ENCODE results near the gene SORT1. TPM values are rescaled to one million over a fixed set of nuclear protein-coding genes. Genes with fewer than 3 reads are reported as not detected.

SORT1 gene
- total RNA-seq, 1 experiment from 2014 or later, result 9.2 TPM

GRCh38 chr1:109267743-109268300 lies 129.9 kb downstream of the SORT1 start:
- ChIA-PET POLR2A (ENCODE audit: unreplicated experiment) (no interaction called here), CTCF (no interaction called here)
- Histone ChIP-seq H2AFZ (ENCODE audit: low read length) (no peak overlapping the region), H3K27ac (ENCODE audit: low read length) (no peak overlapping the region; the same call in 1 of the 2 replicates), H3F3A (ENCODE audit: low read length, unreplicated experiment) (no peaks in the 10 kb centered on the region), H3K9me2 (replicated peaks; ENCODE audit: low read length) (no peaks in the 10 kb centered on the region), H3K4me2 (ENCODE audit: low read length) (no peak overlapping the region), H3K9ac (ENCODE audit: low read length) (no peak overlapping the region), H3K79me2 (ENCODE audit: low read length) (no peaks in the 10 kb centered on the region), H3K36me3 (ENCODE audit: low read depth, low read length) (no peaks in the 10 kb centered on the region), H3K27me3 (ENCODE audit: low read length) (no peaks in the 10 kb centered on the region), H3K9me3 (ENCODE audit: low read length) (no peaks in the 10 kb centered on the region), H4K20me1 (ENCODE audit: low read length) (no peaks in the 10 kb centered on the region), H3K4me1 (ENCODE audit: insufficient read depth, low read length) (peaks cover 11% of the 10 kb centered on the region), H3K4me3 (ENCODE audit: low read length) (no peak overlapping the region)
- ATAC-seq, result no peak
- no peak for DNase-seq
- intact Hi-C loops (cut with micrococcal nuclease), result no loop called here
- no TSS peak for BruUV-seq (replicated peaks)
- TF ChIP-seq EZH2phosphoT487 (IDR thresholded peaks at IDR 0.05; ENCODE audit: borderline replicate concordance, low read length) (no peak), EZH2 (IDR thresholded peaks at IDR 0.05; ENCODE audit: low read length, unreplicated experiment) (no peak), CTCF (conservative IDR thresholded peaks at IDR 0.05; ENCODE audit: low read depth, low read length) (no peak)

GRCh38 chr1:109266965-109267364 lies 130.8 kb downstream of the SORT1 start:
- no peak overlapping the region for H3K9ac ChIP-seq (ENCODE audit: low read length)
- DNase-seq, result peak; percentile 85
- H3K27ac ChIP-seq (ENCODE audit: low read length), result peak overlapping the region; percentile 48
- ChIA-PET CTCF (no interaction called here), POLR2A (ENCODE audit: unreplicated experiment) (no interaction called here)
- no peak overlapping the region for H3K4me3 ChIP-seq (ENCODE audit: low read length)
- intact Hi-C loops (cut with micrococcal nuclease), result no loop called here
- H3K36me3 ChIP-seq (ENCODE audit: low read depth, low read length), result no peaks in the 10 kb centered on the region
- no TSS peak for BruUV-seq (replicated peaks)
- TF ChIP-seq EZH2 (IDR thresholded peaks at IDR 0.05; ENCODE audit: low read length, unreplicated experiment) (no peak), CTCF (conservative IDR thresholded peaks at IDR 0.05; ENCODE audit: low read depth, low read length) (no peak), EZH2phosphoT487 (IDR thresholded peaks at IDR 0.05; ENCODE audit: borderline replicate concordance, low read length) (no peak)
- H4K20me1 ChIP-seq (ENCODE audit: low read length), result no peaks in the 10 kb centered on the region
- H3K27me3 ChIP-seq (ENCODE audit: low read length), result no peaks in the 10 kb centered on the region
- H3K9me3 ChIP-seq (ENCODE audit: low read length), result no peaks in the 10 kb centered on the region
- H2AFZ ChIP-seq (ENCODE audit: low read length), result 0 out of 2 replicates have a peak overlapping the region, but pooled peaks have one; percentile 14
- H3F3A ChIP-seq (ENCODE audit: low read length, unreplicated experiment), result no peaks in the 10 kb centered on the region
- ATAC-seq, result peak; percentile 21
- no peaks in the 10 kb centered on the region for H3K79me2 ChIP-seq (ENCODE audit: low read length)
- peak overlapping the region; percentile 11; the same call in 1 of the 2 replicates for H3K4me2 ChIP-seq (ENCODE audit: low read length)
- peaks cover 10% of the 10 kb centered on the region for H3K4me1 ChIP-seq (ENCODE audit: insufficient read depth, low read length)
- no peaks in the 10 kb centered on the region for H3K9me2 ChIP-seq (replicated peaks; ENCODE audit: low read length)

- no peak overlapping the region for H3K4me3 ChIP-seq (ENCODE audit: low read length)
- no peaks in the 10 kb centered on the region for H3F3A ChIP-seq (ENCODE audit: low read length, unreplicated experiment)
- DNase-seq (no peak), ATAC-seq (no peak)
- no peak overlapping the region for H3K27ac ChIP-seq (ENCODE audit: low read length)
- intact Hi-C loops (cut with micrococcal nuclease), result no loop called here
- TF ChIP-seq CTCF (conservative IDR thresholded peaks at IDR 0.05; ENCODE audit: low read depth, low read length) (no peak), EZH2 (IDR thresholded peaks at IDR 0.05; ENCODE audit: low read length, unreplicated experiment) (no peak), EZH2phosphoT487 (IDR thresholded peaks at IDR 0.05; ENCODE audit: borderline replicate concordance, low read length) (no peak)
- ChIA-PET CTCF (no interaction called here), POLR2A (ENCODE audit: unreplicated experiment) (no interaction called here)
- peaks cover 10% of the 10 kb centered on the region for H3K4me1 ChIP-seq (ENCODE audit: insufficient read depth, low read length)
- no peak overlapping the region for H3K9ac ChIP-seq (ENCODE audit: low read length)
- H3K36me3 ChIP-seq (ENCODE audit: low read depth, low read length), result no peaks in the 10 kb centered on the region
- no peaks in the 10 kb centered on the region for H3K27me3 ChIP-seq (ENCODE audit: low read length)
- no peaks in the 10 kb centered on the region for H3K9me3 ChIP-seq (ENCODE audit: low read length)
- no peaks in the 10 kb centered on the region for H3K9me2 ChIP-seq (replicated peaks; ENCODE audit: low read length)
- H3K4me2 ChIP-seq (ENCODE audit: low read length), result no peak overlapping the region
- BruUV-seq (replicated peaks), result no TSS peak
- no peak overlapping the region for H2AFZ ChIP-seq (ENCODE audit: low read length)
- no peaks in the 10 kb centered on the region for H3K79me2 ChIP-seq (ENCODE audit: low read length)
- H4K20me1 ChIP-seq (ENCODE audit: low read length), result no peaks in the 10 kb centered on the region
Measured at GRCh38 chr1:109265741-109266330, 131.9 kb downstream of the SORT1 start.
